MM.1S (cell line): Measurements from ENCODE around the gene CAMP.
A peak's percentile ranks its signal among the peaks of the same experiment; 100 is the strongest.

ENCODE experiments used
- DNase-seq: peaks from one replicate; pipeline ENCODE4 v3.0.0-alpha.2; 2015
- H2AFZ ChIP-seq: fragments of 300-600 bp; sonication (generic); 2 replicates; pipeline ENCODE4 v1.6.0; 2016; ENCODE audit warnings: antibody characterized with exemption, low read length
- H3F3A ChIP-seq: fragments of 300-600 bp; sonication (generic); 2 replicates; pipeline ENCODE4 v1.6.1; 2016; ENCODE audit warnings: mild to moderate bottlenecking, antibody characterized with exemption, low read length, moderate library complexity, mixed read lengths; ENCODE audit not compliant: insufficient read depth
- H3K27ac ChIP-seq: fragments of 300-600 bp; sonication (generic); 2 replicates; pipeline ENCODE4 v1.5.1; 2016; ENCODE audit warnings: mild to moderate bottlenecking, low read length
- H3K27me3 ChIP-seq: fragments of 300-600 bp; sonication (generic); replicated peaks from 2 replicates; pipeline ENCODE4 v1.6.0; 2016; ENCODE audit warnings: low read length; ENCODE audit not compliant: insufficient read depth
- H3K36me3 ChIP-seq: fragments of 300-600 bp; sonication (generic); replicated peaks from 2 replicates; pipeline ENCODE4 v1.6.1; 2016; ENCODE audit warnings: mild to moderate bottlenecking, low read length, mixed read lengths; ENCODE audit not compliant: insufficient read depth
- H3K4me1 ChIP-seq: fragments of 300-600 bp; sonication (generic); 2 replicates; pipeline ENCODE4 v1.6.1; 2016; ENCODE audit warnings: low read length, mixed read lengths
- H3K4me2 ChIP-seq: fragments of 300-600 bp; sonication (generic); 2 replicates; pipeline ENCODE4 v1.6.0; 2016; ENCODE audit warnings: low read depth, low read length
- H3K4me3 ChIP-seq: fragments of 300-600 bp; sonication (generic); 2 replicates; pipeline ENCODE4 v1.5.1; 2016; ENCODE audit warnings: low read length, mixed read lengths
- H3K79me2 ChIP-seq: fragments of 300-600 bp; sonication (generic); 2 replicates; pipeline ENCODE4 v1.6.1; 2016; ENCODE audit warnings: mixed run types, low read length, mixed read lengths
- H3K9ac ChIP-seq: fragments of 300-600 bp; sonication (generic); 2 replicates; pipeline ENCODE4 v1.6.1; 2016; ENCODE audit warnings: low read length, mixed read lengths
- H3K9me2 ChIP-seq: fragments of 300-600 bp; sonication (generic); replicated peaks from 2 replicates; pipeline ENCODE4 v1.6.1; 2016; ENCODE audit warnings: mild to moderate bottlenecking, low read length, mixed read lengths; ENCODE audit not compliant: insufficient read depth
- H3K9me3 ChIP-seq: fragments of 300-600 bp; sonication (generic); replicated peaks from 2 replicates; pipeline ENCODE4 v1.6.1; 2016; ENCODE audit warnings: mild to moderate bottlenecking, low read length, mixed read lengths; ENCODE audit not compliant: insufficient read depth
- H4K20me1 ChIP-seq: fragments of 300-600 bp; sonication (generic); 2 replicates; pipeline ENCODE4 v1.6.1; 2016; ENCODE audit warnings: mild to moderate bottlenecking, low read length, moderate library complexity, mixed read lengths; ENCODE audit not compliant: insufficient read depth
- CTCF ChIP-seq: fragments of 300-600 bp; sonication (generic); IDR thresholded peaks from 2 replicates; pipeline ENCODE4 v1.5.1; 2016; ENCODE audit warnings: antibody characterized with exemption, low read length, mixed read lengths
- EZH2 ChIP-seq: fragments of 300-600 bp; sonication (generic); optimal IDR thresholded peaks from 2 replicates; pipeline ENCODE3; 2017; ENCODE audit warnings: low read depth, mild to moderate bottlenecking, antibody characterized with exemption, low read length, mixed read lengths
- EZH2phosphoT487 ChIP-seq: fragments of 300-600 bp; sonication (generic); IDR thresholded peaks from 2 replicates; pipeline ENCODE4 v1.6.1; 2018; ENCODE audit warnings: antibody characterized with exemption, low read length

Gene CAMP

GRCh38 chr3:48188266-48189201 lies 34.8 kb upstream of the CAMP start, which contains the start of gene CDC25A:
TSS of gene CDC25A (minus strand) at chr3:48188417. CDS start at chr3:48187947, 470 bp downstream.
- no peaks in the 10 kb centered on the region for H4K20me1 ChIP-seq
- peak within 1 kb of the TSS; percentile 71; the same call in 1 of the 2 replicates for H3K27ac ChIP-seq
- peak; percentile 99 for DNase-seq
- peak within 1 kb of the TSS; percentile 88 for H3K9ac ChIP-seq
- H3K79me2 ChIP-seq: peaks cover 42% of the 10 kb centered on the region
- H3K36me3 ChIP-seq: peaks cover 8% of the 10 kb centered on the region
- no peaks in the 10 kb centered on the region for H3K9me3 ChIP-seq
- no peaks in the 10 kb centered on the region for H3F3A ChIP-seq
- H2AFZ ChIP-seq: peak within 1 kb of the TSS; percentile 96
- no peaks in the 10 kb centered on the region for H3K27me3 ChIP-seq
- peaks cover 8% of the 10 kb centered on the region for H3K4me1 ChIP-seq
- peak within 1 kb of the TSS; percentile 83 for H3K4me2 ChIP-seq
- no peaks in the 10 kb centered on the region for H3K9me2 ChIP-seq
- peak within 1 kb of the TSS; percentile 94 for H3K4me3 ChIP-seq
- TF ChIP-seq EZH2 (no peak), CTCF (no peak)

GRCh38 chr3:48189321-48189720 lies 34.0 kb upstream of the CAMP start:
- no peak overlapping the region for H3K9ac ChIP-seq
- H3K9me2 ChIP-seq: no peaks in the 10 kb centered on the region
- peak overlapping the region; percentile 96; the same call in 1 of the 2 replicates for H2AFZ ChIP-seq
- TF ChIP-seq CTCF (no peak), EZH2phosphoT487 (no peak)
- no peaks in the 10 kb centered on the region for H3K9me3 ChIP-seq
- no peak overlapping the region for H3K4me3 ChIP-seq
- DNase-seq: no peak
- H3K4me2 ChIP-seq: no peak overlapping the region
- no peaks in the 10 kb centered on the region for H3K27me3 ChIP-seq
- H4K20me1 ChIP-seq: no peaks in the 10 kb centered on the region
- H3K4me1 ChIP-seq: peaks cover 8% of the 10 kb centered on the region
- no peaks in the 10 kb centered on the region for H3F3A ChIP-seq
- no peak overlapping the region for H3K27ac ChIP-seq
- H3K79me2 ChIP-seq: peaks cover 34% of the 10 kb centered on the region
- H3K36me3 ChIP-seq: peaks cover 6% of the 10 kb centered on the region

GRCh38 chr3:48190911-48191310 lies 32.4 kb upstream of the CAMP start:
- no peaks in the 10 kb centered on the region for H4K20me1 ChIP-seq
- no peak overlapping the region for H3K4me3 ChIP-seq
- H2AFZ ChIP-seq: no peak overlapping the region
- DNase-seq: no peak
- H3K79me2 ChIP-seq: peaks cover 18% of the 10 kb centered on the region
- H3K9me2 ChIP-seq: no peaks in the 10 kb centered on the region
- H3K27ac ChIP-seq: no peak overlapping the region
- no peak overlapping the region for H3K9ac ChIP-seq
- no peak overlapping the region for H3K4me2 ChIP-seq
- no peak for TF ChIP-seq CTCF
- H3K4me1 ChIP-seq: peaks cover 3% of the 10 kb centered on the region
- no peaks in the 10 kb centered on the region for H3K9me3 ChIP-seq
- no peaks in the 10 kb centered on the region for H3F3A ChIP-seq
- peaks cover 2% of the 10 kb centered on the region for H3K36me3 ChIP-seq
- H3K27me3 ChIP-seq: no peaks in the 10 kb centered on the region
